Body of pancreas (tissue), 4 donors: ENCODE results near the gene PYGO2.

ENCODE experiments used
- CTCF ChIP-seq, 7 experiments: fragments of 450-650 bp in 4 of 7; fragments of 200-600 bp in 3 of 7; sonication (generic) in 3 of 7; IDR thresholded peaks; one replicate each; pipeline ENCODE4 v1.5.1; 2016 to 2019; ENCODE audit warnings: antibody characterized with exemption in 7 of 7
- POLR2A ChIP-seq, 3 donors: fragments of 450-650 bp; IDR thresholded peaks; one replicate each; pipeline ENCODE4 v1.6.1; 2016; ENCODE audit warnings: antibody characterized with exemption in 3 of 3, mild to moderate bottlenecking in 2 of 3

- TF ChIP-seq CTCF (IDR thresholded peaks at IDR 0.05) (no peak), POLR2A (IDR thresholded peaks at IDR 0.05) (no peak)
Observed at GRCh38 chr1:154911691-154912550, 49.7 kb downstream of the PYGO2 start.
